ENCODE measurements around the gene CCDC183. TPM values are rescaled to one million over a fixed set of nuclear protein-coding genes. Genes with fewer than 3 reads are reported as not detected.
"Not testable (repeated sequence)": the region's sequence is repeated elsewhere in the genome, so short reads cannot be mapped to it uniquely, and the experiment has no call there.

The CCDC183 gene
- polyA plus RNA-seq, 1 donor from 2014 or later = 5.5 TPM

GRCh38 chr9:136754626-136755301, 41.4 kb upstream of the CCDC183 start:
- no peaks in the 10 kb centered on the region for H3K9me3 ChIP-seq (ENCODE audit: low read length)
- no peak overlapping the region for H2AFZ ChIP-seq (ENCODE audit: low read depth, low read length)
- no peaks in the 10 kb centered on the region for H3K36me3 ChIP-seq (ENCODE audit: insufficient read depth, low read length)
- H3K79me2 ChIP-seq (replicated peaks; ENCODE audit: insufficient read depth, low read length) = no peaks in the 10 kb centered on the region
- no peaks in the 10 kb centered on the region for H4K20me1 ChIP-seq (ENCODE audit: insufficient read depth)
- no peaks in the 10 kb centered on the region for H3K9me2 ChIP-seq (ENCODE audit: insufficient read depth, low read length)
- no peak overlapping the region for H3K4me3 ChIP-seq (ENCODE audit: low read length)
- TF ChIP-seq MXI1 (conservative IDR thresholded peaks at IDR 0.05; ENCODE audit: poor library complexity, severe bottlenecking) (no peak), RAD21 (conservative IDR thresholded peaks at IDR 0.05) (no peak), POLR2AphosphoS5 (IDR thresholded peaks at IDR 0.05) (no peak), EZH2 (IDR thresholded peaks at IDR 0.05; ENCODE audit: borderline replicate concordance, insufficient read depth, low read length, poor library complexity, severe bottlenecking) (no peak), TAF1 (IDR thresholded peaks at IDR 0.05; ENCODE audit: low read depth) (no peak), SMC3 (conservative IDR thresholded peaks at IDR 0.05; ENCODE audit: poor library complexity) (no peak), CTCF (IDR thresholded peaks at IDR 0.05; ENCODE audit: poor library complexity, severe bottlenecking) (no peak), REST (IDR thresholded peaks at IDR 0.05; ENCODE audit: borderline replicate concordance) (no peak), EP300 (conservative IDR thresholded peaks at IDR 0.05; ENCODE audit: poor library complexity, severe bottlenecking) (no peak)
- no peaks in the 10 kb centered on the region for H3F3A ChIP-seq (ENCODE audit: insufficient read depth, low read length, poor library complexity, severe bottlenecking)
- no peak overlapping the region for H3K9ac ChIP-seq (ENCODE audit: low read length)
- H3K27me3 ChIP-seq (ENCODE audit: insufficient read depth, low read depth, low read length) = no peaks in the 10 kb centered on the region
- H3K27ac ChIP-seq (ENCODE audit: low read length) = no peak overlapping the region
- H3K4me2 ChIP-seq (ENCODE audit: low read length) = no peak overlapping the region

GRCh38 chr9:136755302-136756133, 40.6 kb upstream of the CCDC183 start:
- H3K27ac ChIP-seq (ENCODE audit: low read length) = not testable (repeated sequence)

More at GRCh38 chr9:136755302-136756133, 40.6 kb upstream of the CCDC183 start:
- H3K4me2 ChIP-seq (ENCODE audit: low read length); H3K9me3 ChIP-seq (ENCODE audit: low read length); H3K9ac ChIP-seq (ENCODE audit: low read length); H3K36me3 ChIP-seq (ENCODE audit: insufficient read depth, low read length); H3K79me2 ChIP-seq (replicated peaks; ENCODE audit: insufficient read depth, low read length); H3F3A ChIP-seq (ENCODE audit: insufficient read depth, low read length, poor library complexity, severe bottlenecking); H3K9me2 ChIP-seq (ENCODE audit: insufficient read depth, low read length); H3K27me3 ChIP-seq (ENCODE audit: insufficient read depth, low read depth, low read length); H4K20me1 ChIP-seq (ENCODE audit: insufficient read depth); H2AFZ ChIP-seq (ENCODE audit: low read depth, low read length); H3K4me3 ChIP-seq (ENCODE audit: low read length): not testable (repeated sequence)

Data from neural cell (in vitro differentiated cells).